B cell (primary cell): ENCODE data around the gene NKX1-1. TPM values are rescaled to one million over a fixed set of nuclear protein-coding genes. Genes with fewer than 3 reads are reported as not detected.

Source experiments
- ATAC-seq: fragments of 200-7000 bp; cut with Tn5 transposase; one replicate; pipeline ENCODE4 v1.10.0; 2021; ENCODE audit warnings: low read depth, mild to moderate bottlenecking, moderate number of reproducible peaks, moderate library complexity
- CTCF ChIA-PET: fragments of 350-600 bp; sonication (Branson Sonifier 250); formaldehyde crosslinking; loops from one replicate; lab custom pipeline; 2021; ENCODE audit warnings: antibody characterized with exemption, inconsistent platforms; lab: Charles Lee
- POLR2A ChIA-PET: fragments of 350-600 bp; sonication (Branson Sonifier 250); formaldehyde crosslinking; loops from one replicate; lab custom pipeline; 2021; ENCODE audit warnings: antibody characterized with exemption; lab: Charles Lee
- DNase-seq: peaks from one replicate; pipeline ENCODE4 v3.0.0; 2013
- H2AFZ ChIP-seq: 2 replicates; pipeline ENCODE4 v1.6.1; 2012; ENCODE audit warnings: mild to moderate bottlenecking, low read depth, low read length; ENCODE audit not compliant: insufficient read depth, poor library complexity, severe bottlenecking
- H3K27ac ChIP-seq, 2 donors: 1 replicate in 1 of 2; 2 replicates in 1 of 2; pipeline ENCODE4 v1.5.1; 2012 to 2013; ENCODE audit warnings: low read length in 2 of 2, mild to moderate bottlenecking in 2 of 2, moderate library complexity in 1 of 2
- H3K27me3 ChIP-seq, 4 experiments: fragments of 200-600 bp in 1 of 4; sonication (generic) in 1 of 4; replicated peaks in 1 of 4; 1 replicate in 2 of 4; 2 replicates in 2 of 4; pipeline versions ENCODE4 v1.6.1 to v1.7.0; 2013 to 2016; ENCODE audit warnings: low read length in 3 of 4, mild to moderate bottlenecking in 2 of 4, mixed read lengths in 1 of 4, moderate library complexity in 1 of 4; ENCODE audit not compliant: insufficient read depth in 4 of 4, control insufficient read depth in 3 of 4; ENCODE audit errors: control extremely low read depth in 1 of 4
- H3K36me3 ChIP-seq, 2 experiments: replicated peaks in 1 of 2; 1 replicate in 1 of 2; 2 replicates in 1 of 2; pipeline versions ENCODE4 v1.6.1 to v1.7.1; 2013; ENCODE audit warnings: low read length in 1 of 2; ENCODE audit not compliant: insufficient read depth in 2 of 2, control insufficient read depth in 1 of 2; ENCODE audit errors: control extremely low read depth in 1 of 2, extremely low read depth in 1 of 2
- H3K4me1 ChIP-seq, 2 donors: fragments of 200-600 bp in 1 of 2; sonication (generic) in 1 of 2; 1 replicate in 1 of 2; 2 replicates in 1 of 2; pipeline versions ENCODE4 v1.5.1 to v1.6.1; 2013 to 2017; ENCODE audit warnings: low read length in 2 of 2; ENCODE audit not compliant: control insufficient read depth in 2 of 2, insufficient read depth in 2 of 2
- H3K4me2 ChIP-seq: replicated peaks from 2 replicates; pipeline ENCODE3; 2012; ENCODE audit warnings: mild to moderate bottlenecking, low read depth, low read length; ENCODE audit not compliant: poor library complexity, severe bottlenecking
- H3K4me3 ChIP-seq, 5 experiments: fragments of 200-600 bp in 1 of 5; sonication (generic) in 1 of 5; 1 replicate in 3 of 5; 2 replicates in 2 of 5; pipeline versions ENCODE4 v1.5.1 to v1.7.0; 2011 to 2016; ENCODE audit warnings: low read length in 4 of 5, mild to moderate bottlenecking in 4 of 5, low read depth in 2 of 5, control low read depth in 1 of 5, moderate library complexity in 1 of 5; ENCODE audit not compliant: insufficient read depth in 1 of 5; ENCODE audit errors: control extremely low read depth in 1 of 5, extremely low read depth in 1 of 5
- H3K79me2 ChIP-seq: fragments of 200-600 bp; sonication (generic); one replicate; pipeline ENCODE4 v1.6.0; 2016; ENCODE audit warnings: low read length; ENCODE audit not compliant: control insufficient read depth, insufficient read depth
- H3K9ac ChIP-seq: fragments of 200-600 bp; sonication (generic); 2 replicates; pipeline ENCODE4 v1.6.1; 2017; ENCODE audit warnings: mild to moderate bottlenecking, low read length, moderate library complexity
- H3K9me3 ChIP-seq, 3 donors: one replicate each; pipeline versions ENCODE4 v1.6.1 to v1.7.1; 2013; ENCODE audit warnings: low read length in 2 of 3; ENCODE audit not compliant: control insufficient read depth in 2 of 3, insufficient read depth in 1 of 3; ENCODE audit errors: control extremely low read depth in 1 of 3
- H4K20me1 ChIP-seq: 2 replicates; pipeline ENCODE4 v1.6.0; 2012; ENCODE audit warnings: mild to moderate bottlenecking, low read length; ENCODE audit not compliant: insufficient read depth, control insufficient read depth, poor library complexity, severe bottlenecking
- H3K27ac Mint-ChIP-seq: one replicate; pipeline ENCODE4 v1.8.0; 2021; ENCODE audit warnings: mixed read lengths
- H3K27me3 Mint-ChIP-seq: one replicate; pipeline ENCODE4 v1.8.0; 2021; ENCODE audit warnings: mixed read lengths
- H3K4me1 Mint-ChIP-seq: one replicate; pipeline ENCODE4 v1.8.0; 2021; ENCODE audit warnings: mixed read lengths
- H3K4me3 Mint-ChIP-seq: one replicate; pipeline ENCODE4 v1.8.0; 2021; ENCODE audit warnings: mixed read lengths
- H3K9me3 Mint-ChIP-seq: one replicate; pipeline ENCODE4 v1.8.0; 2022; ENCODE audit warnings: mixed read lengths; ENCODE audit not compliant: insufficient read depth
- EZH2 ChIP-seq: IDR thresholded peaks from 2 replicates; pipeline ENCODE4 v1.6.1; 2012; ENCODE audit warnings: borderline replicate concordance, low read depth, mild to moderate bottlenecking, moderate library complexity, low read length; ENCODE audit not compliant: insufficient read depth, poor library complexity, severe bottlenecking
- WGBS: methylation state at CpG from one replicate; pipeline ENCODE4 v1.1.5; 2013; ENCODE audit warnings: missing lambda C conversion rate; ENCODE audit not compliant: insufficient coverage; 5-methylcytosine and 5-hydroxymethylcytosine counted together
- intact Hi-C: fragments of 100-400 bp; cut with micrococcal nuclease; formaldehyde crosslinking; loops from one replicate; pipeline ENCODE4 v1.10.0; 2022
- polyA plus RNA-seq: library from polyadenylated mRNA; depleted of rRNA; stranded (reverse); fragments of >200 nt; gene quantifications from 2 replicates; pipeline ENCODE4 v1.2.3, GENCODE V29; 2012
- total RNA-seq, 2 donors: library from RNA; stranded (reverse); fragments of 120-200 nt in 1 of 2; gene quantifications; 1 replicate in 1 of 2; 2 replicates in 1 of 2; pipeline versions ENCODE4 v1.2.3 to v1.2.4, GENCODE V29; 2013 to 2022
- TF ChIP-seq, protein P1 (sequence below): fragments of 200-600 bp; IDR thresholded peaks from one replicate; pipeline ENCODE4 v1.8.0; 2022; ENCODE audit warnings: antibody characterized with exemption, mild to moderate bottlenecking

NKX1-1 gene
- total and polyA plus RNA-seq, 2 donors (not counting 1 experiment from before 2014, with no cell fraction given), result not detected

DNA sequence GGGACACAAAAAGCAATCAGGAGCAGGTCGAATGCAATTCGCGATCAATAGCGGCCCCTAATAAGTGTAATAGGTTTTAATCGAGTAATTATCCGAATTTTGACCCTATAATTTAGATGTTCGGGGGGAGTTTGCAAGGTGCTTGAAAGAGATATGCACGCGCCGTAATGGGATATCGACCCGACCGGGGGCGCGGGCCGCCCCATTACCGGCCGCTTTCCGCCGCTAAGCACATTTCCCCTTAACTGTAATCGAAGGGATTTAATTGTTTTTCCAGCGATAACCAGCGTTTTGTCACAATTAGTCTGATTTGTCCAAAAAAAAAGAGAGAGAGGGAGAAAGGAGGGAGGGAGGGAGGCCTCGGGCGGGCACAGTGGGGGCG, 997 bp downstream of the NKX1-1 start:
- H3K27me3 Mint-ChIP-seq, result peaks cover 31% of the 10 kb centered on the region

DNA sequence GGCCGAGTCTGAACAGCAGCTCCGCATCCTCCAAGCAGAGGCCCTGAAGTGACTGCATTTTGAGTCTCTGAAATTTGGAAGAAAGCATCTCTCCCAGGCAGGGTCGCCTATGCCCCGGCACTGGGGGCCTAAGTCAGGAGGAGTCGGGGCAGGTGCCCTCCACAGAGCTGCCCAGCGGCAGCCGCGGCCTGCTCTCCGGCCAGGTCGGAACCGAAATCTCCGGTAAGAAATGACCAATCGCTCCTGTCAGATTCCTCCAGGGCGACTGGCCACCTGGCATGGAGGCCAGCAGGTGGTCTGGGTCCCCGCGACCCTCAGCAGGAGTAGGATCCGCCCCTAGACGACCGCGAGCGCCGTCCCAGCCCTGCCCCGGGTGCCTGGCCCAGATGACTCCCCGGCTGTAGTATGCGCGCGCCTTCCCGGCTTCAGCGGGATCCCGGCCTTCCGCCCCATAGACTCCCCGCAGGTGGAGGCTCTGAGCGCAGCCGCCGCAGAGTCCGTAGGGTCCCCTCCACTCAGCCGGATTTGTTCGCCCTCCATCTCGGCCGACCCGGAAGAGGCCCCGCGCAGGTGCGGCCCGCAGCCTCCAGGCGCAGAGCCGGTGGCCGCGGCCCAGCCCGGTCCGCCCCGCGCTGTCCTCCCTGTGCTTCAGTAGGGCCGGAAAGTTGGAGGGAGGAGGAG, 1.5 kb downstream of the NKX1-1 start:
- Mint-ChIP-seq H3K27ac (no peak overlapping the region), H3K9me3 (no peaks in the 10 kb centered on the region), H3K4me3 (no peak overlapping the region), H3K4me1 (peaks cover 7% of the 10 kb centered on the region), H3K27me3 (peaks cover 30% of the 10 kb centered on the region)
- TF ChIP-seq, protein P1, sequence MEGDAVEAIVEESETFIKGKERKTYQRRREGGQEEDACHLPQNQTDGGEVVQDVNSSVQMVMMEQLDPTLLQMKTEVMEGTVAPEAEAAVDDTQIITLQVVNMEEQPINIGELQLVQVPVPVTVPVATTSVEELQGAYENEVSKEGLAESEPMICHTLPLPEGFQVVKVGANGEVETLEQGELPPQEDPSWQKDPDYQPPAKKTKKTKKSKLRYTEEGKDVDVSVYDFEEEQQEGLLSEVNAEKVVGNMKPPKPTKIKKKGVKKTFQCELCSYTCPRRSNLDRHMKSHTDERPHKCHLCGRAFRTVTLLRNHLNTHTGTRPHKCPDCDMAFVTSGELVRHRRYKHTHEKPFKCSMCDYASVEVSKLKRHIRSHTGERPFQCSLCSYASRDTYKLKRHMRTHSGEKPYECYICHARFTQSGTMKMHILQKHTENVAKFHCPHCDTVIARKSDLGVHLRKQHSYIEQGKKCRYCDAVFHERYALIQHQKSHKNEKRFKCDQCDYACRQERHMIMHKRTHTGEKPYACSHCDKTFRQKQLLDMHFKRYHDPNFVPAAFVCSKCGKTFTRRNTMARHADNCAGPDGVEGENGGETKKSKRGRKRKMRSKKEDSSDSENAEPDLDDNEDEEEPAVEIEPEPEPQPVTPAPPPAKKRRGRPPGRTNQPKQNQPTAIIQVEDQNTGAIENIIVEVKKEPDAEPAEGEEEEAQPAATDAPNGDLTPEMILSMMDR, result no peak
- no peak for TF ChIP-seq EZH2
- intact Hi-C loops, result no loop called here
- POLR2A ChIA-PET, result no interaction called here
- Histone ChIP-seq H3K4me2 (peak overlapping the region; percentile 56), H3K36me3 (no peaks in the 10 kb centered on the region), H3K79me2 (no peaks in the 10 kb centered on the region), H3K9me3 (peaks cover 0 to 76% (median 0%) of the 10 kb centered on the region in 3 donors), H3K4me1 (peaks cover 16 to 41% of the 10 kb centered on the region in 2 donors), H3K27ac (no peak overlapping the region), H3K27me3 (peaks cover 0 to 77% (median 39%) of the 10 kb centered on the region in 4 experiments), H4K20me1 (no peaks in the 10 kb centered on the region), H3K4me3 (no peak overlapping the region), H2AFZ (no peak overlapping the region), H3K9ac (no peak overlapping the region)
- CTCF ChIA-PET, result no interaction called here
- no peak for DNase-seq
- no peak for ATAC-seq
- WGBS, result 22% methylated on average over 54 of the region's 54 CpGs

More for the DNA sequence above, 997 bp downstream of the NKX1-1 start:
- Histone ChIP-seq H3K9me3 (peaks cover 0 to 76% (median 0%) of the 10 kb centered on the region in 3 donors), H3K4me1 (peaks cover 16 to 41% of the 10 kb centered on the region in 2 donors), H4K20me1 (no peaks in the 10 kb centered on the region), H3K36me3 (no peaks in the 10 kb centered on the region), H3K4me3 (no peak overlapping the region), H3K9ac (no peak overlapping the region), H3K27me3 (peaks cover 0 to 77% (median 42%) of the 10 kb centered on the region in 4 experiments), H3K4me2 (peak overlapping the region; percentile 56), H3K27ac (no peak overlapping the region), H2AFZ (no peak overlapping the region), H3K79me2 (no peaks in the 10 kb centered on the region)
- ATAC-seq (no peak), DNase-seq (no peak)
- intact Hi-C loops, result no loop called here
- TF ChIP-seq EZH2, result no peak
- TF ChIP-seq, protein P1, result no peak
- no peak overlapping the region for H3K27ac Mint-ChIP-seq
- H3K4me1 Mint-ChIP-seq, result peaks cover 7% of the 10 kb centered on the region
- peak overlapping the region; percentile 19 for H3K4me3 Mint-ChIP-seq
- 17% methylated on average over 23 of the region's 26 CpGs for WGBS
- ChIA-PET CTCF (no interaction called here), POLR2A (no interaction called here)
- H3K9me3 Mint-ChIP-seq, result no peaks in the 10 kb centered on the region
